HFFc6 (cell line): ENCODE results near the gene GLG1. TPM values are rescaled to one million over a fixed set of nuclear protein-coding genes. Genes with fewer than 3 reads are reported as not detected.

Source experiments
- DNase-seq: peaks from one replicate; pipeline ENCODE4 v3.0.0-alpha.2; 2018
- H3K27ac Mint-ChIP-seq: 2 replicates; pipeline ENCODE4 v1.8.0; 2020; ENCODE audit warnings: mild to moderate bottlenecking, mixed read lengths
- H3K27me3 Mint-ChIP-seq: 2 replicates; pipeline ENCODE4 v1.8.0; 2021; ENCODE audit warnings: mild to moderate bottlenecking, moderate library complexity, mixed read lengths; ENCODE audit not compliant: insufficient read depth
- H3K36me3 Mint-ChIP-seq: 2 replicates; pipeline ENCODE4 v1.8.0; 2021; ENCODE audit warnings: low read depth, mixed read lengths
- H3K4me1 Mint-ChIP-seq: 2 replicates; pipeline ENCODE4 v1.8.0; 2020; ENCODE audit warnings: low read depth, mixed read lengths
- H3K4me3 Mint-ChIP-seq: 2 replicates; pipeline ENCODE4 v1.8.0; 2020; ENCODE audit warnings: mild to moderate bottlenecking, moderate library complexity, mixed read lengths
- H3K9me3 Mint-ChIP-seq: 2 replicates; pipeline ENCODE4 v1.8.0; 2020; ENCODE audit warnings: mild to moderate bottlenecking, mixed read lengths
- total RNA-seq, 6 experiments: library from RNA; stranded (reverse); fragmentation: NEBNext Ultra II Directional; extraction: Animal tissue kit (Norgen Biotek cat#: 25700); gene quantifications; 2 replicates in 1 of 6; 3 replicates in 5 of 6; pipeline ENCODE4 v1.2.3, GENCODE V29; 2021
- TF ChIP-seq, protein P1 (sequence below): fragments of 200-600 bp; sonication (generic); IDR thresholded peaks from 2 replicates; pipeline ENCODE4 v1.5.0; 2021; ENCODE audit warnings: antibody characterized with exemption, mild to moderate bottlenecking

The GLG1 gene
- total RNA-seq, 6 experiments from 2014 or later: 149 to 167 (median 161) TPM

DNA sequence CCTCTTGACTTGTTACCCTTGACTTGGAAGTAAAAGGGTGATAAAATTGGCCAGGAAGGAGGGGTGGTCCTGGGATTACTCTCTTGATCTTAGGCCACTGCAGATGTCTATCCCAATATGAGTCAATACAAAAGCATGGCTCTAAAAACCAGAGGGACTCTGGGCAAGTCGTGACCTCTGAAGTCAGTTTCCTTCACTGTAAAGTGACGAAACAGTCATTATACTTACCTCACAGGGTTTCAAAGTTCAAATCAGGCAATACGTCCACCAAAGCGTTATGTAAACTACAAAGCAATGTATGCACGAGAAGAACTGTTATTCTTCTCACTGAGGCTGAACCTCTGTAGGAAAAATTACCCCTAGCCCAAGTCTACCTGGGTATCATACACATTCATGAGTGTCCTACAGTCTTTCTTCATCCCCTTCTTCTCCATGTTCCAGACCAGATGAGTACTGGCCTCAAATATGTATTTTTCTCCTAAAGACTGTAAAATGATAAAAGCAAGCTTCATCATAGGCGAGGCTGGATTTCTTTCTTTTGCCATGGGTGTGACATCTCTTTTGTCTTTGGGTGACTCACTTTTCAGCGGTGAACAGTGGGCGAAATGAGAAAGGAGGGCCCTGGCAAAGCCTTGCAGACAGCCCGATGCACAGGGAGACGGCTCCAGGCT lies 151.2 kb downstream of the GLG1 start:
- no peak overlapping the region for H3K4me3 Mint-ChIP-seq
- H3K36me3 Mint-ChIP-seq: peaks cover 58% of the 10 kb centered on the region
- peaks cover 16% of the 10 kb centered on the region for H3K4me1 Mint-ChIP-seq
- TF ChIP-seq, protein P1, sequence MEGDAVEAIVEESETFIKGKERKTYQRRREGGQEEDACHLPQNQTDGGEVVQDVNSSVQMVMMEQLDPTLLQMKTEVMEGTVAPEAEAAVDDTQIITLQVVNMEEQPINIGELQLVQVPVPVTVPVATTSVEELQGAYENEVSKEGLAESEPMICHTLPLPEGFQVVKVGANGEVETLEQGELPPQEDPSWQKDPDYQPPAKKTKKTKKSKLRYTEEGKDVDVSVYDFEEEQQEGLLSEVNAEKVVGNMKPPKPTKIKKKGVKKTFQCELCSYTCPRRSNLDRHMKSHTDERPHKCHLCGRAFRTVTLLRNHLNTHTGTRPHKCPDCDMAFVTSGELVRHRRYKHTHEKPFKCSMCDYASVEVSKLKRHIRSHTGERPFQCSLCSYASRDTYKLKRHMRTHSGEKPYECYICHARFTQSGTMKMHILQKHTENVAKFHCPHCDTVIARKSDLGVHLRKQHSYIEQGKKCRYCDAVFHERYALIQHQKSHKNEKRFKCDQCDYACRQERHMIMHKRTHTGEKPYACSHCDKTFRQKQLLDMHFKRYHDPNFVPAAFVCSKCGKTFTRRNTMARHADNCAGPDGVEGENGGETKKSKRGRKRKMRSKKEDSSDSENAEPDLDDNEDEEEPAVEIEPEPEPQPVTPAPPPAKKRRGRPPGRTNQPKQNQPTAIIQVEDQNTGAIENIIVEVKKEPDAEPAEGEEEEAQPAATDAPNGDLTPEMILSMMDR: no peak
- no peak for DNase-seq
- H3K27me3 Mint-ChIP-seq: no peaks in the 10 kb centered on the region
- no peaks in the 10 kb centered on the region for H3K9me3 Mint-ChIP-seq
- no peak overlapping the region for H3K27ac Mint-ChIP-seq

DNA sequence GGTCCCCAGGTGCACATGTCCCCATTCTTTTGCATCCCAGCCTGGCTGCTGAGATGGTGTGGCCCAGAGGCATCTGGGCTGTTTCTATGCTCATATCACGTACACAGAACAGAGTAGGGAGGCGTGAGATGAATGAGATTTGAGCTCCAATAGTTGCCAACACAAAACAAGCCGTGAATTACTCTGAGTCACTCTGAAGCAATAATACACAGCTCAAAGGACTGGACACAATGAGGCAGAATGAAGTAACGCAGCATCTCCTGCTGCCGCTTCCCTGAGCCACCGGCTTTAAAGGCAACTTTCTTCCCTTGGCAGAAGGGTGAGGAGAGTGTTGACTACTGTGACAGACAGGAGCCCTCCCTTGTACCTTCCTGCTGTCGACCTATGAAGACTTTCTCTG lies 151.7 kb downstream of the GLG1 start:
- H3K4me3 Mint-ChIP-seq: no peak overlapping the region
- H3K9me3 Mint-ChIP-seq: no peaks in the 10 kb centered on the region
- no peak for DNase-seq
- peaks cover 21% of the 10 kb centered on the region for H3K4me1 Mint-ChIP-seq
- H3K27me3 Mint-ChIP-seq: no peaks in the 10 kb centered on the region
- TF ChIP-seq, protein P1: no peak
- H3K27ac Mint-ChIP-seq: 0 out of 2 replicates have a peak overlapping the region, but pooled peaks have one; percentile 50
- peaks cover 64% of the 10 kb centered on the region for H3K36me3 Mint-ChIP-seq

GRCh38 chr16:74451951-74452758 lies 154.8 kb downstream of the GLG1 start:
- DNase-seq: no peak
- Mint-ChIP-seq H3K27me3 (no peaks in the 10 kb centered on the region), H3K36me3 (peaks cover 55% of the 10 kb centered on the region), H3K4me1 (peaks cover 39% of the 10 kb centered on the region), H3K4me3 (no peak overlapping the region), H3K9me3 (no peaks in the 10 kb centered on the region), H3K27ac (peak overlapping the region; percentile 65)
- TF ChIP-seq, protein P1: no peak

- TF ChIP-seq, protein P1: no peak
- DNase-seq: no peak
- Mint-ChIP-seq H3K9me3 (no peaks in the 10 kb centered on the region), H3K27me3 (peaks cover 4% of the 10 kb centered on the region; the same call in 1 of the 2 replicates), H3K4me3 (no peak overlapping the region), H3K27ac (peak overlapping the region; percentile 99), H3K36me3 (peaks cover 49% of the 10 kb centered on the region), H3K4me1 (peaks cover 44% of the 10 kb centered on the region)
Measured at GRCh38 chr16:74450967-74451760, 155.8 kb downstream of the GLG1 start.

DNA sequence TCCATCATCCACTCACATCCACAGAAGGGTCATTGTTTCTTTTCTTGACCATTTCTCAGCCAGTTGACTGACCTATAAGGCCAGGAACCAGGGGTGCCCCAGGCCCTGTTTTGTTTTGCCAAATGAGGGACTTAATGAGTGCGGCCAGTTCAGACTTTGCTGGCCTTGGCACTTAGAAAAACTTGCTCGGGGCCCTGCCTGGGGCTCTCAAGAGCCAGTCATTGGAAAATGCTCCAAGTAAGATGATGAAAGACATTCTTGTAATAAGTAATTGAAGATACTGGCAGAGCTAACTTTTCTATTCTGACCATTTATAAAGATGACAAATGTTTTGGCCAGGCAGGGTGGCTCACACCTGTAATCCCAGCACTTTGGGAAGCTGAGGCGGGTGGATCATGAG lies 156.7 kb downstream of the GLG1 start:
- H3K4me1 Mint-ChIP-seq: peaks cover 44% of the 10 kb centered on the region
- peaks cover 5% of the 10 kb centered on the region for H3K27me3 Mint-ChIP-seq
- peaks cover 40% of the 10 kb centered on the region for H3K36me3 Mint-ChIP-seq
- no peak for DNase-seq
- peak overlapping the region; percentile 99 for H3K27ac Mint-ChIP-seq
- H3K4me3 Mint-ChIP-seq: peak overlapping the region; percentile 77; the same call in 1 of the 2 replicates
- TF ChIP-seq, protein P1: no peak
- no peaks in the 10 kb centered on the region for H3K9me3 Mint-ChIP-seq
